Ishikawa (cell line): Measurements from ENCODE around the gene MBNL3.

Experiments used
- CEBPB ChIP-seq: IDR thresholded peaks from 2 replicates; pipeline ENCODE4 v1.6.1; 2012
- CREB1 ChIP-seq: IDR thresholded peaks from 2 replicates; pipeline ENCODE4 v1.6.1; 2012; ENCODE audit warnings: low read depth
- EGR1 ChIP-seq: IDR thresholded peaks from 2 replicates; pipeline ENCODE4 v1.6.1; 2012
- EP300 ChIP-seq: IDR thresholded peaks from 2 replicates; pipeline ENCODE4 v1.6.1; 2012; ENCODE audit warnings: borderline replicate concordance
- FOXM1 ChIP-seq: IDR thresholded peaks from 2 replicates; pipeline ENCODE4 v1.6.1; 2012; ENCODE audit warnings: low read depth, borderline replicate concordance
- NFIC ChIP-seq: IDR thresholded peaks from 2 replicates; pipeline ENCODE4 v1.6.1; 2012
- RAD21 ChIP-seq: IDR thresholded peaks from 2 replicates; pipeline ENCODE4 v1.6.1; 2012; ENCODE audit warnings: low read depth
- TAF1 ChIP-seq: IDR thresholded peaks from 2 replicates; pipeline ENCODE4 v1.6.1; 2012; ENCODE audit warnings: low read depth, mild to moderate bottlenecking
- TCF12 ChIP-seq: IDR thresholded peaks from 2 replicates; pipeline ENCODE4 v1.6.1; 2012; ENCODE audit warnings: low read depth
- TEAD4 ChIP-seq: IDR thresholded peaks from 2 replicates; pipeline ENCODE4 v1.6.1; 2012
- YY1 ChIP-seq: IDR thresholded peaks from 2 replicates; pipeline ENCODE4 v1.6.1; 2012; ENCODE audit warnings: low read depth
- ZBTB7A ChIP-seq: IDR thresholded peaks from 2 replicates; pipeline ENCODE4 v1.6.1; 2012; ENCODE audit warnings: low read depth
- TF ChIP-seq, protein P1 (sequence below): IDR thresholded peaks from 2 replicates; pipeline ENCODE4 v1.6.1; 2012
- TF ChIP-seq, protein P2 (sequence below): IDR thresholded peaks from 2 replicates; pipeline ENCODE4 v1.6.1; 2012
- TF ChIP-seq, protein P3 (sequence below): IDR thresholded peaks from 2 replicates; pipeline ENCODE4 v1.6.1; 2012; ENCODE audit warnings: low read depth, mild to moderate bottlenecking

MBNL3 gene

DNA sequence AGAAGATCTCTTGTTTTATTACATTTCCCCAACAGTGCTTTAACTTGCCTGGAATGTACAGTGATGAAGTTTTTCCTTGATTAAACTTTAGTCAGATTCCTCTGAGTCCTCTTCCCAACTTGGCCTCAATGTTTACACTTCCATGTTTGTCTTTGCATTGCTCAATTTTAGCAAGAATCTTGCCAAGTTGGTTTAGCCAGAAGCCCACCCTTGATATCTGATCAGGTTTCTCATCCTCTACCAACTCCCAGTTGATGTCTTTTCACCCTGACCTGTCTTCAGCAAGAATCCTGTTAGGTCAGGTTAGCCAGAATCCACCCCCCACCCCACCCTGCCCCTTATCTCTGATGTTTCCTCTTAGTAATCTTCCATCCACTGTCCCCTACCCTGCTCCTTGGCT, 120.9 kb downstream of the MBNL3 start:
- TF ChIP-seq, protein P1, sequence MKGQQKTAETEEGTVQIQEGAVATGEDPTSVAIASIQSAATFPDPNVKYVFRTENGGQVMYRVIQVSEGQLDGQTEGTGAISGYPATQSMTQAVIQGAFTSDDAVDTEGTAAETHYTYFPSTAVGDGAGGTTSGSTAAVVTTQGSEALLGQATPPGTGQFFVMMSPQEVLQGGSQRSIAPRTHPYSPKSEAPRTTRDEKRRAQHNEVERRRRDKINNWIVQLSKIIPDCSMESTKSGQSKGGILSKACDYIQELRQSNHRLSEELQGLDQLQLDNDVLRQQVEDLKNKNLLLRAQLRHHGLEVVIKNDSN: no peak
- TF ChIP-seq EP300 (no peak), TEAD4 (no peak), CREB1 (no peak), ZBTB7A (no peak), RAD21 (no peak), FOXM1 (no peak), NFIC (no peak), CEBPB (no peak), YY1 (no peak), TCF12 (no peak), EGR1 (no peak), TAF1 (no peak)
- TF ChIP-seq, protein P2, sequence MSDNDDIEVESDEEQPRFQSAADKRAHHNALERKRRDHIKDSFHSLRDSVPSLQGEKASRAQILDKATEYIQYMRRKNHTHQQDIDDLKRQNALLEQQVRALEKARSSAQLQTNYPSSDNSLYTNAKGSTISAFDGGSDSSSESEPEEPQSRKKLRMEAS: no peak
- TF ChIP-seq, protein P3, sequence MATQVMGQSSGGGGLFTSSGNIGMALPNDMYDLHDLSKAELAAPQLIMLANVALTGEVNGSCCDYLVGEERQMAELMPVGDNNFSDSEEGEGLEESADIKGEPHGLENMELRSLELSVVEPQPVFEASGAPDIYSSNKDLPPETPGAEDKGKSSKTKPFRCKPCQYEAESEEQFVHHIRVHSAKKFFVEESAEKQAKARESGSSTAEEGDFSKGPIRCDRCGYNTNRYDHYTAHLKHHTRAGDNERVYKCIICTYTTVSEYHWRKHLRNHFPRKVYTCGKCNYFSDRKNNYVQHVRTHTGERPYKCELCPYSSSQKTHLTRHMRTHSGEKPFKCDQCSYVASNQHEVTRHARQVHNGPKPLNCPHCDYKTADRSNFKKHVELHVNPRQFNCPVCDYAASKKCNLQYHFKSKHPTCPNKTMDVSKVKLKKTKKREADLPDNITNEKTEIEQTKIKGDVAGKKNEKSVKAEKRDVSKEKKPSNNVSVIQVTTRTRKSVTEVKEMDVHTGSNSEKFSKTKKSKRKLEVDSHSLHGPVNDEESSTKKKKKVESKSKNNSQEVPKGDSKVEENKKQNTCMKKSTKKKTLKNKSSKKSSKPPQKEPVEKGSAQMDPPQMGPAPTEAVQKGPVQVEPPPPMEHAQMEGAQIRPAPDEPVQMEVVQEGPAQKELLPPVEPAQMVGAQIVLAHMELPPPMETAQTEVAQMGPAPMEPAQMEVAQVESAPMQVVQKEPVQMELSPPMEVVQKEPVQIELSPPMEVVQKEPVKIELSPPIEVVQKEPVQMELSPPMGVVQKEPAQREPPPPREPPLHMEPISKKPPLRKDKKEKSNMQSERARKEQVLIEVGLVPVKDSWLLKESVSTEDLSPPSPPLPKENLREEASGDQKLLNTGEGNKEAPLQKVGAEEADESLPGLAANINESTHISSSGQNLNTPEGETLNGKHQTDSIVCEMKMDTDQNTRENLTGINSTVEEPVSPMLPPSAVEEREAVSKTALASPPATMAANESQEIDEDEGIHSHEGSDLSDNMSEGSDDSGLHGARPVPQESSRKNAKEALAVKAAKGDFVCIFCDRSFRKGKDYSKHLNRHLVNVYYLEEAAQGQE: no peak

GRCh38 chrX:132367314-132367713, 121.5 kb downstream of the MBNL3 start:
- TF ChIP-seq FOXM1 (no peak), EGR1 (no peak), EP300 (no peak), NFIC (no peak), TEAD4 (no peak), CREB1 (no peak), TAF1 (no peak), CEBPB (no peak)
- TF ChIP-seq, protein P1: no peak
- TF ChIP-seq, protein P2: no peak

GRCh38 chrX:132365490-132365889, 123.3 kb downstream of the MBNL3 start:
- TF ChIP-seq TCF12 (no peak), RAD21 (no peak), ZBTB7A (no peak), TAF1 (no peak), YY1 (no peak), FOXM1 (no peak), EGR1 (no peak), NFIC (no peak), CEBPB (no peak), CREB1 (no peak), TEAD4 (no peak), EP300 (no peak)
- TF ChIP-seq, protein P1: no peak
- TF ChIP-seq, protein P3: no peak
- TF ChIP-seq, protein P2: no peak

GRCh38 chrX:132364313-132364712, 124.5 kb downstream of the MBNL3 start:
- TF ChIP-seq RAD21: no peak
- TF ChIP-seq, protein P2: no peak
- no peak for TF ChIP-seq CREB1
- TF ChIP-seq EGR1: no peak
- TF ChIP-seq TAF1: no peak
- no peak for TF ChIP-seq YY1
- TF ChIP-seq FOXM1: no peak
- TF ChIP-seq EP300: no peak
- no peak for TF ChIP-seq ZBTB7A
- TF ChIP-seq, protein P3: no peak
- no peak for TF ChIP-seq NFIC
- TF ChIP-seq, protein P1: no peak
- no peak for TF ChIP-seq TCF12
- no peak for TF ChIP-seq CEBPB
- no peak for TF ChIP-seq TEAD4
